GM19025 (cell line): ENCODE results near the gene DBNDD2.

Experiments
- ATAC-seq: cut with Tn5 transposase; IDR thresholded peaks from one replicate; pipeline ENCODE4 v1.9.1; 2021; ENCODE audit warnings: mild to moderate bottlenecking, low read depth, moderate library complexity; ENCODE audit not compliant: unreplicated experiment

The DBNDD2 gene

GRCh38 chr20:45377269-45377668 lies 30.8 kb upstream of the DBNDD2 start:
- no peak for ATAC-seq

DNA sequence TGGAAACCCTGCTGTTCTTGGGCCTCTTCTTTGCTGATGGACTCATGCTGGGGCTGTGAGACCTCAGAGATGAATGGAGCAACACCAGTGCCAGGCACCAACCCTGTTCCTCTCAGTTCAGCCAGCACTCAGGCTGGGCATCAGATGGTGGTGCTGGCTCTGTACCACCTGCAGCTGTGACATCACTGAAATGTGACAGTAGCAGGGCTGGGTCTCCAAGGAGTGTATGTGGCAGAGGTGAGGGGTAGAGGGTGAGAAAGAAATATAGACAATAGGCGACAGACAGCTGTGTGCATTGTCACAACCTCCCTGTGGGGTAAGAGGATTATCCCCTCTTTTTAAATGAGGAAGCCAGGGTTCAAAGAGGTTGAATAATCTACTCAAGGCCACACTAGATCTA lies 29.9 kb upstream of the DBNDD2 start, which contains the start of gene TP53TG5:
Gene TP53TG5 (minus strand): TSS at position 135 of the 400 bp plus-strand sequence. CDS start 89 bp downstream, at position 46.
- ATAC-seq, result no peak

- no peak for ATAC-seq
These were observed 20.8 kb upstream of the DBNDD2 start for GRCh38 chr20:45387274-45387673.

DNA sequence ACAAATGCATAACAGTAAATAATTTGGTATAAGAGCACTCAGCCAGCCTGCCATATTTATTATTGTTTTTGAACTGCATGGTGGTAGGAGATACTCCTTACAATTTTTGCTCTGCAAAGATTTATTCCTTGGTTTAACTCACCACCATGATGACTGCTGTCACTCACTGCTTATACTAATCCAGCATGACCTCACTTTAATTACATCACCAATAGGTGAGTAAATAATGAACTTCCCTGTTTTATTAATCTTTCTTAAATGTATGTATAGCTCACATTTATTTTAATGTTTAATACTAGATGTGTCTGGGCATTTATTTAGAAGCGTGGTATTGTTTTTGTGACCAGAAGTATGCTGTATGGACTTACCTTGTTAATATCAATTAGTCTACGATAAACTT lies 17.2 kb upstream of the DBNDD2 start:
- no peak for ATAC-seq

- no peak for ATAC-seq
These were observed 16.5 kb upstream of the DBNDD2 start for GRCh38 chr20:45391559-45391958.

- ATAC-seq, result no peak
These were observed 15.4 kb upstream of the DBNDD2 start for GRCh38 chr20:45392733-45393132.

- ATAC-seq, result no peak
These were observed 13.6 kb upstream of the DBNDD2 start for GRCh38 chr20:45394221-45395113.

DNA sequence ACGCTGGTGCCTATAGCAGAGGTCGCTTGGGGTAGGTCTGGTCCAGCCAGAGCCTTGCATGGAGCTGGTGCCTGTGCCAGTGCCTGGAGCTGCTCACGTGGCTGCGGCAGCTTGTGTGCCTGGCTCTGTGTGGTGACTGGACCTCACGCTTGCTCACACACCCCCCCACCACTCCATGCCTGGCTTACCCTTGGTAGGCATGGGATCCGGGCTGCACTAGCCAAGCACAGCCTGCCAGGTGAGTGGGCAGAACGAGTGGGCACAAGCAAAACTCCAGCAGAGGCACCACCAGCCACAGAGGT lies 13.0 kb upstream of the DBNDD2 start:
- no peak for ATAC-seq

DNA sequence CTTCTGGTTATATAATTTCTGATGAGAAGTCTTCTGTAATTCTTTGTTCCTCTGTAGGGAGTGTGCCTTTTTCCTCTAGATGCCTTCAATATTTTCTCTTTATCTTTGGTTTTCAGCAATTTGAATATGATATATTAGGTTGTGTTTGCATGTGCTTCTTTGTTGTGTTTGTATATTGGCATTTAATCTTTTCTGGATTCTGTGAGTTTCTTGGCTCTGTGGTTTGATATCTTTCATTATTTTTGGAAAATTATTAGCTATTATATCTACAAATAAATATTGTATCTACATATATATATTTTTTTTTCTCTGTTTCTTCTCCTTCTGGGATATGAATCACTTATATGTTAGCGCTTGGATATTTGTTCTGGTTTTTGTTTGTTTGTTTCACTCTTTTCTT lies 9.1 kb upstream of the DBNDD2 start:
- no peak for ATAC-seq

- no peak for ATAC-seq
These were observed 7.6 kb upstream of the DBNDD2 start for GRCh38 chr20:45400346-45401031.

DNA sequence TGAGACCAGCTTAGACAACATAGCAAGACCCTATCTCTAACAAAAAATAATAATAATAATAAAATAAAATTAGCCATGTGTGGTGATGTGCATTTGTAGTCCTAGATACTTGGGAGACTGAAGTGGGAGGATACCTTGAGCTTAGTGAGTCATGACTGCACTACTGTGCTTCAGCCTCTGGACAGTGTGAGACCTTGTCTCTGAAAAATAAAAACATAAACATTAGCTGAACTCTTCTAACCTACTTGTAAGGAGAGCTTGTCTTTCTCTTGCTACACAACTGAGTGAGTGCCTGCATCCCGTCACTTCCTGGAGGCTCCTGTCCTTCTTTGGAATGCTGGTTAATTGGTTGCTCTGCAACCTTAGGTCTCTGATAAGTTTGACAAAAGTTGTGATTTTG lies 5.1 kb upstream of the DBNDD2 start:
- ATAC-seq, result no peak

GRCh38 chr20:45404438-45404837 lies 3.7 kb upstream of the DBNDD2 start:
- ATAC-seq, result no peak

- no peak for ATAC-seq
These were observed 2.4 kb upstream of the DBNDD2 start for GRCh38 chr20:45405571-45406259.

DNA sequence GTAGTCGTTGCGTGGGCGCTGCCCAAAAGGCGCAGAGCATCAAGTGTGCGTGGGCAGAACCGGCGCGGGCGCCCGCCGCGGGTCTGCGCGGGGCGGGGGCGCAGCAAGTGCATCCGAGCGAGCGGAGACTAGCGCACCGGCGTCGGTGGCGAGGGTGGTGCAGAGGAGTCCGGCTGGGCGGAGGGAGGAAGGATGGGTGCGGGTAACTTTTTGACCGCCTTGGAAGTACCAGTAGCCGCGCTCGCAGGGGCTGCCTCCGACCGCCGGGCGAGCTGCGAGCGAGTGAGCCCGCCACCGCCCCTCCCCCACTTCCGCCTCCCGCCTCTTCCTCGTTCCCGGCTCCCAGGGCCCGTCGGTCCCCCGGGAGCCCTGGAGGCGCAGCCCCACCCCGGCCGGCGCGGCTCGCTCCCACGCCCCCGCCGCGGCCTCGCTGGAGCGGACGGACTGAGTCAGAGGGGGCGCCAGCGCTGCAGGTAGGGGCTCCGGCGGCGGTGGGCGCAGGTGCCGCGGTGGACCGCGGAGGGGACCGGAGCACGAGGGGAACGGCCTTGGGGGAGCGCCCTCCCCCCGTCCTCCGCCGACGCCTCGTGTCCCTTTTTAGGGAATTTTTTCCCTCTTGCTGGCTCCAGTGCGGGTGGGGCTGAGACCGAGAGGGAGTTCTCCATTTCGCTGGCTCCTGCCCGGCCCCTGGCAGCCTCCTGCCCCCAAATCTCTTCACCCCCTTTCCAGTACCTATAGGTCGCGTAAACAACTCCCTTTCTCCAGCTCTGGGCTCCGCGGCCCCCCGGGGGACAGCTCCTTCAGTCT lies 1.6 kb upstream of the DBNDD2 start:
- no peak for ATAC-seq

DNA sequence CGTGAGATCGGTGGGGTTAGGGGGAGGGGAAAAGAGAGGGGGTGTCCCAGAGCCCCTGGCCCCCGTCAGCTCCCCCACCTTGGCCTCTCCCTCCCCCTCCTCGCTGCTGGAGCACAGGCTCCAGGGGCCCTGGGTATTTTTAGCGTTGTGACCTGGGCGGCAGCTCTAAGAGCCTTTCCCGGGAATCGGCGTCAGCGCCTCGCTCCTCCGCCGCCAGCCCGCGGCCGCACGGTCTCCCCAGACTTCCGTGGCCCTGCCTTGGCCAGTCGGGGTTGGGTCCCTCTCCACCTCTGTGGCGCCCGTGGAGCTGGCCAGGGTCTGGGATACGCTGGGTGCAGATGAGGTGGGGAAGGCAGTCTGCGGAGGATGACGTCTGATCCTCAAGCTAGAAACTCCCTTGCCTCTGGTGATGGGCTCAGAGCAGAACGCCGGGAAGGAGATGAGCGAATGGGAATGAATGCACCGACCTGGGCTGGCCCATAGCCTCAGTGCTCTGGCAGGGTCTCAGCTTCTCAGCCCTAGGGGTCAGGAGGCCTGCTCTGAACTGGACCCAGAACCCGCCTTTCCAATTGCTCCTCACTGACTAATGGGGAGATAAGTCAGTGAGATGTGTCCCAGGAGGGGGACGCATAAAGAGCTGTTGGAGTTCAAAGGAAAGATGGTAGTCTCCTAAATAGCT lies 883 bp upstream of the DBNDD2 start:
- no peak for ATAC-seq

DNA sequence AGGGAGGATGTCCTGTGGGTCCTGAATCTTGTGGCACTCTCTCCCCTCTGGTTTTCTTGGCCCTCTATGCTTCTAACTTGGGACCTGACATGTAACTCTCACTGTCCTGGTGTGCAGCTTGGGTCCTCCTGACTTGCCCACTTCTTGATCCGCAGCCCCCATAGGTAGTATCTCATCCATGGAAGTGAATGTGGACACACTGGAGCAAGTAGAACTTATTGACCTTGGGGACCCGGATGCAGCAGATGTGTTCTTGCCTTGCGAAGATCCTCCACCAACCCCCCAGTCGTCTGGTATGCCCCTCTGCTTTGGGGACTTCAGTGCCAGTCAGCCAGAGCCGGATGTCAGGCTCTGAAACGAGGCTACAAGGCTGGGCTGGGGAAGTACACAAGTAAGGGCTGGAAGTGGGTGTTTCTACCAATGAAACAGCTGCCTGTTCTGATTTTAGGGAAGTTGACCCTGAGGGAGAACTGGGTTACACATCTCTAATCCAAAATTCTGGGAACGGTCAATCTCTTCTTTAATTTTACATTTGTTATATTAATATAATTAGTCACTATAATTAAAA lies 641 bp downstream of the DBNDD2 start:
- ATAC-seq, result no peak

- no peak for ATAC-seq
These were observed 1.6 kb downstream of the DBNDD2 start for GRCh38 chr20:45409521-45410272.

- no peak for ATAC-seq
These were observed 2.8 kb downstream of the DBNDD2 start for GRCh38 chr20:45410887-45411286.

DNA sequence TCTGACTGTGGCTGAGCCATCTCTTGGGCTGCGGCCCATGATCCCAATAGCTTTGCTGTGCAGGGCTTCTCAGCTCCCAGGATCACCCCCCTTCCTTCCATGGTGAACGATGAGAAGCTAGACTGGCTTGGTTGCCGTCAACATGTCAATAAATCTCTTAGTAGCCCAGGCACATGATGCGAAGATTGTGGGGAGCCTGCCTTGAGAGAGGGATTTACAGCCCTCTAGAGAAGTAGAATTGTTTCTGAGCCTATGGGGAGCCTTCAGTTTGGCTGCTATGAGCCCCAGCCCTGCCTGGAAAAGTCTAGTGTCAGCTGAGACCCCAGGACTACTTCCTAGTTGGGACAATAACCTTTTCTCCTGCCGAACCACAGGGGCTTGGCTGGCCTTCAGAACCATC lies 4.6 kb downstream of the DBNDD2 start:
- ATAC-seq, result no peak
